Stimulated activated CD4-positive, alpha-beta T cell treated with anti-CD3 and anti-CD28 coated beads, Interleukin-1b, Interleukin-23, amount 100 ng/mL, for 1 hour (primary cell): ENCODE data around the gene ZC3H12D.
"Not testable (repeated sequence)": the region's sequence is repeated elsewhere in the genome, so short reads cannot be mapped to it uniquely, and the experiment has no call there.

Experiments used
- DNase-seq, 2 donors: peaks; one replicate each; pipeline ENCODE4 v3.0.0-alpha.2; 2020; ENCODE audit warnings: low read depth in 2 of 2

ZC3H12D gene

DNA sequence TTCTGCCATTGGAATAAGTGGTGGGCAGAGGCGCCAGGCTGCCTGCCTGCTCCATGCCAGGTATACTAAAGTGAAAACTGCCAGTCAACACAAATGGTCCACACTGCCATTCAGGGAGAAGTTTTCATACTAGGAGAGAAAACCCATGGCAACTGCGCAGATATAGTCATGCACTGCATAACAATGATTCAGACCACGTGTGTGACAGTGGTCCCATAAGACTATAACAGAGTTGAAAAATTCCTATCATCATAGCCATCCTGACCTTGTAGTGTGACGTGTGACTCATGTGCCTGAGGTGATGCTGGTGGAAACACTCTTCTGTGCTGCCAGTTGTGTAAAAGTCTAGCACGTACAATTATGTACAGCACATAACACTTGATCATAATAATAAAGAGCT lies 25.1 kb downstream of the ZC3H12D start:
- DNase-seq = no peak

- no peak for DNase-seq
Measured at GRCh38 chr6:149458806-149459205, 26.0 kb downstream of the ZC3H12D start.

DNA sequence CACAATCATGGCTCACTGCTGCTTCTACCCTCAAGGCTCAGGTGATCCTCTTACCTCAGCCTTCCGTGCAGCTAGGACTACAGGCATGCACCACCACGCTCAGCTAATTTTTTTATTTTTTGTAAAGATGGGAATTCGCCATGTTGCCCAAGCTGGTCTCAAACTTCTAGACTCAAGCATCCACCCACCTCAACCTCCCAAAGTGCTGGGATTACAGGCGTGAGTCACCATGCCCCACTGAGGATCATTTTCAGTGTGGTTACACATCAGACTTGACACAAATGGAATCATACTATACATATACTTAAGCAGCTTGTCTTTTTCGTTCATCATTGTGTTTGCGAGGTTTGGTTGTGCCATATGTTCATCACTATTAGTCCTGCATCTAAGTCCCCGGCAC lies 26.6 kb downstream of the ZC3H12D start:
- DNase-seq = no peak

DNA sequence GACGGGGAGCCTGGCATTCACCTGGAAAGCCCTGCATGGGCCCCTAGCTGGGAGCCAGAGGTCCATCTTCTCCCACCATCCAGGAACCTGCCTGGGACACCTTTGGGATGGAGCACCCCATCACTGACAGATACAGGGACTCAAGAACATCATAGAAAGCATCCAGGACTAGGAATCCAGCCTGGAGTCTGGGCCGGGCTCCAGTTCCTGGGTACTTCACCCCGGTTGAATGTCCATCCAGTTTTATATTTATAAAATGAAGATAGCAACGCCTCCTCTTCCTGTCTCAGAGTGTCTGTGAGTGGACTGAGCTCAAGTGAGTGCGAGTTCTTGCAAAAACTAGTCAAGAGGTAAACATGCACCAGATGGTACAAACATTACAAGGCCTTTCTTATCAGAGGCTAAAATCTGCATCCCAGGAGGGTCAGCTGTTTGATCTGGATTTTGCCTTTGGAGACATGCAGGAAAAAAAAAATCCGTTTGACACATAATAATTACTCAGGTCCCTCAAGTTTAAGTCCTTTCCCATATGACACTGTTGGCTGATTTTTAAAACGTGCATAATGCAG lies 27.4 kb downstream of the ZC3H12D start:
- no peak for DNase-seq

GRCh38 chr6:149456311-149457021 lies 28.3 kb downstream of the ZC3H12D start:
- no peak for DNase-seq

DNA sequence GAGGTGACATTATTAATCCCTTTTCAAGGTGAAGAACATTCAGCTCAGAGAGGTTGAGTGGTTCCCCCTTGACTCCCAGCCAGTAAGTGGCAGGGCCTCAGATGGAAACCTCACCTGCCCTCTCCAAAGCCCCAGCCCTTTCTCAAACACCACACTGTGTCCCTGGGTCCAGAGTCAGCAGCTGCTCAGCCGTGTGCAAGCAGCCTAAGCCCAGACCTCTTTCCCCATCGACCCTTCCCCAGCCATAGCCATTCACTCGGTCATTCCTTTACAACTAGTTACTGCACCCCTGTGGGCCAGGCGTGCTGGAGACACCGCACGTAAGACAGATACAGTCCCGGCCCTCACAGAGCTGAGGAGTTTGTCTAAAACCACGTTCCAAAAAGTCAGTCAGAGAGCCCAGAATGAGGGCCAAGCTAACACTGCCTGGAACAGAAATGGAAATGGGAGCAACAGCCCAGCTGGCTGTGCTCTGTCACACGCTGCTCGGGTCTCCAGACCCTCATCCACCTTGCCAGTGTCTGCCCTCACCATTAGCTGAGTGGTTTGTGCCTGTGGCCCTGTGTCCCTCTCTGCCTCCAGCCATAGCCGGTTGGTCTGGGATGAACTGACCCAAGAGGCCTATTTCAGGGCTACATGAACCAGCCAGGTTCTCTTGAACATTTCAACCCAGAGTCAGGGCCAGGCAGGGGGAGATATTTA lies 29.6 kb downstream of the ZC3H12D start:
- no peak for DNase-seq

GRCh38 chr6:149454346-149454848 lies 30.4 kb downstream of the ZC3H12D start:
- DNase-seq = no peak

DNA sequence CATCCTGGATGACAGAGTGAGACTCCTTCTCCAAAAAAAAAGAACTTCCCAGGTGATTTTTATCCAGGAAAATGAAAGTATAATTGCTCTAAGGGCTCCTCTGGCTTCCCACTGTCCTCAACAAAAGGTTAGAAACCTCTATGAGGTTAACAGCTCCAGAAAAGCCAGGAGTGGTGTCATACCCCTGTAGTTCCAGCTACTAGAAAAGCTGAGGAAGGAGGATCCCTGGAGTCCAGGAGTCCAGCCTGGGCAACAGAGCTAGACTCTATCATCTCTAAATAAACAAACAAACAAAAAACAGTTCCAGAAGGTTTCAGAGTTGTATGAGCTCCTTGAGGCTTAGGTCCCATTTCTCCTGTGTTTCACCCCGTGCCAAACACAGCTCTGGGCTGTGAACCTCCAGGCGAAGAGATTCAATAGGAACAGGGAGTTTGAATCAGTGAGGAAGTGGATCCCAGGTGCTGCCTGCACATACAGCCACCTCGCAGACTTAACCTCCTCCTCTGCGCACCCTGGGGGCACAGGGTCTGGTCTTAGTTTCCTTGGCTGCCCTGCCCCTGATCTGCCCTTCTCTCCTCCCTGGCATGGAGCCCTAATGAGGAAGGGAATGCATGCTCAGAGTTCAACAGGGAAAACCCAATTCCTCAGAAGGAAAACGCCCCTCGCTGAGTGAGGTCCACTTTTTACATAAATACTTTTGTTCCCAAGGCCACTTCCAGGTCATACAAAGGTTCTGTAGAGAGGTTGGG lies 31.0 kb downstream of the ZC3H12D start:
- DNase-seq = no peak

DNA sequence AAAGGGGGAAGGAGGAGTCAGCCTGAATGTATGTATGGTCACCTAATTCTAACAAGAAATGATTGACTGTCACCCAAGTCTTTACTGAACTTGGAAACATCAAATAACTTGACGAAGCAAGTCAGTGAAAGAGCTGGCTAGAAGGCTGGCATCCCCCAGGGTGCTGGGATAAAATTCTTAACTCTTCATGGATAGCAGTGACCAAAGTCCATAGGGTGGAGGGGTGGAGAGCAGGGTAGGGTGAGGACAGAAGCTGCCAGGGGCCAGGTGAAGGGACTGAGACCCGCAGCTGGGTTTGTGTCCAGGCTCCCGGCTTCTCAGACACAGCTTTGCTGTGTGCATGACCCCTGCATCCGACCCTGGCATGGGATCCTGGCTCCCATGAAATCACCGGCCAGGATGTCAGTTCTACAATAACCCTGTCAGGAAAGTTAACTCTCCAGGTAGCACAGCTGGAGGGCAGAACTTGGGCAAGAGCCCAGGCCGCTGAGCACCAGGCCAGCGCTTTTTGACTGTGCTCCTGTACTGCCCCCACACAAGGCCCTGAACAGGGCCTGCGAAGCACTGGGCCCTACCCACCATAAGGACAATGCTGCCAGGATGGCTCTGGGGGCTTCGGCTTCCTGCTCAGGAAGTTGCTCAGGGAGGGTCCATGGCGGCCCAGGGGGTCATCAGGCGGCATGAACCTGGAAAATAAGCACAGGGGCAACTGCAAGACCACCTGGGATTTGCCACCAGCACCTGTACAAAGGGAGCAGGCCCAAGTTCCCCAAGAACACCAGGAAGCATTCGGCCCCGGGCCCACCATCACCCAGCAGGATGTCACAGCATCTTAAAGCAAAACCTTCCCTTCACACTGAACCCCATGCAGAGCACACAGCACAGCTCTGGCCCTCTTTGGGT lies 32.5 kb downstream of the ZC3H12D start:
- DNase-seq = no peak

- no peak for DNase-seq
Measured at GRCh38 chr6:149451376-149452036, 33.3 kb downstream of the ZC3H12D start.

GRCh38 chr6:149450679-149451375 lies 34.0 kb downstream of the ZC3H12D start:
- DNase-seq = no peak

GRCh38 chr6:149449831-149450678 lies 34.8 kb downstream of the ZC3H12D start:
- DNase-seq = no peak

GRCh38 chr6:149448821-149449453 lies 35.9 kb downstream of the ZC3H12D start:
- no peak for DNase-seq

- no peak for DNase-seq
Measured at GRCh38 chr6:149446791-149447376, 37.9 kb downstream of the ZC3H12D start.

DNA sequence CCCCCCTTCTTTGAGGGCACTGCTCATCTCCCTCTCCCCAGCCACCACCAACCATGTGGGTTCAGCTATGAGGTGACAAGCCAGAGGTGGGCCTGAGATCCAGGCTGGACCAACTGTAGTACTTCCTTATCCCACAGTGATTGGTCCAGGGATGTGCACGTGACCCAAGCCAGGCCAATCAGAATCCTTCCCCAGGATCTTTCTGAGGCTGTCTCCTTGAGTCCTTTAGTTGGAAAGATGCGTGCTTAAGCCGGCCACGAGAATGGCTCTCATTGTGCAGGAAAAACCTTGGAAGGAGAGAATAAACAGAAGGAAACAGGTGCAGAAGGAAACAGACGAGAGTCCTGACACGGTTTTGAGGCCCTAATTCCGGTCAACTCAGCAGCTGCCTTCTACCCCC lies 39.2 kb downstream of the ZC3H12D start:
- DNase-seq = no peak

DNA sequence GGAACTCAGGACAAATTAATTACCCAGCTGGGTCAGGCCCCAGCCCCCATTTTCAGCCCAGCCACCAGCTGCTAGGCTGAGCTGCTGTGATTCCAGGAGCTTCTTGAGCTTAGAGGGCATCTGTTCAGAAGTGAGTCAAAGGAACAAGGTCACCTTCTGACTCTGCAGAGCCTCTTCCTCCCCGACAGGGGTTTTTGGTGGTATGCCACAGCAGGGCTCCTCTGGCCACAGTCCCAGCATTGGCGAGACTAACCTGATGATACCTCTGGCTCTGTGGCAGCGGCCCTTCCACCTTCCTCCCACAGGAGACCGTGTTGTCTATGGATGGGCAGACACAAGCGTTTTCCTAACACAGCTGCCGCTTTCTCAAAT lies 39.7 kb downstream of the ZC3H12D start:
- DNase-seq = no peak

GRCh38 chr6:149444360-149445094 lies 40.3 kb downstream of the ZC3H12D start:
- DNase-seq = not testable (repeated sequence)
